SU-DHL-6 (cell line): ENCODE data around the gene CACNB2.

ENCODE experiments used
- CTCF ChIP-seq: fragments of 200-600 bp; sonication (generic); IDR thresholded peaks from one replicate; pipeline ENCODE4 v1.5.1; 2017; ENCODE audit warnings: antibody characterized with exemption, mild to moderate bottlenecking, low read length, moderate library complexity; ENCODE audit not compliant: insufficient read depth, poor library complexity, severe bottlenecking
- EZH2phosphoT487 ChIP-seq: fragments of 200-600 bp; sonication (generic), shearing (Covaris generic); conservative IDR thresholded peaks from 2 replicates; pipeline ENCODE4 v1.6.1; 2018; ENCODE audit warnings: mild to moderate bottlenecking, antibody characterized with exemption, low read length, moderate library complexity, mixed read lengths

- TF ChIP-seq CTCF: no peak
- TF ChIP-seq EZH2phosphoT487: no peak
Observed at GRCh38 chr10:18164748-18165361, 24.6 kb downstream of the CACNB2 start.
